Measurements from ENCODE around the gene NDRG2.

DNA sequence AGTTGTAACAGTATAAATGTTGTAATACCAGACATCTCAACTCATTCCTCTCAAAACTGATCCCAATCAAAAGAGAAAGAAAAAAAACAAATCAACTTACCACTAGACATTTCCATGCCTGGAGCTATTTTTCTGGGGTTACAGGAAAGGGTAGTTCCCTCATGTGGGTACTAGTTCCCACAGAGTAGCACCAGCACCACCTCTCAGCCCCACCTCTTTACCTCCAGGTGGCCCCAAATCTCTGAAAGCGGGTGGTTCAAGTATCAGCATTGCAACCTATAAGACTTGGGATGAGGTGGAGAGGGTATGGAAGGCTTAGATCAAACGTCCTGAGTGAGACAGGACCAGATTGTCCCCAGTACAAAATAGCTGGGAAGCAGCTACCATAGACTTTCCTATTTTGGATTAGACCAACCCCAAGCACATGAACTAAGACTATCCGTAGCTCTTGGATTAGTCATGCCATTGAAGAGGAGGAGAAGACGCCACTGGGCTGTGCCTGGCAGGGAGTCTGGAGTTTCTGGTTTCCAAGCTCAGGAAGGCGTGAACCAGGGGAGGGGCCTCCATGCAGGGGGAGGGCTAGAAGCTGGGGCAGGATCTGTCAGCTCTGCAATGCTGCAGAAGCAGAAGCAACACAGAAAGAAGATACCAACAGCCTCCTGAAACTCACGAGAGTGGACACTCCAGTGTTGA, 26.0 kb downstream of the NDRG2 start, which contains the start of gene SLC39A2:
- no peak for TF ChIP-seq POLR2AphosphoS5 (IDR thresholded peaks at IDR 0.05; ENCODE audit: low read depth, low read length)
- no peak for TF ChIP-seq POLR2A (IDR thresholded peaks at IDR 0.05; ENCODE audit: low read depth, low read length)
- TF ChIP-seq POU2F2 (IDR thresholded peaks at IDR 0.05; ENCODE audit: low read depth, low read length) = no peak
- TF ChIP-seq SPI1 (IDR thresholded peaks at IDR 0.05; ENCODE audit: low read depth, low read length) = no peak
- no peak for TF ChIP-seq TAF1 (IDR thresholded peaks at IDR 0.05; ENCODE audit: low read depth, low read length)

Data from GM12891 (cell line).